ENCODE data around the gene EPHA1. TPM values are rescaled to one million over a fixed set of nuclear protein-coding genes. Genes with fewer than 3 reads are reported as not detected.

Gene EPHA1
- 0.12 and 0.49 TPM in 2 replicates for total RNA-seq
- 0.09 TPM for total RNA-seq (2013)
- polyA plus RNA-seq: 0.39 and 0.50 TPM in 2 replicates
- polyA minus RNA-seq: 0.17 and 0.64 TPM in 2 replicates

- Histone ChIP-seq H3K27ac (ENCODE audit: low read length in 2 of 2) (no peak within 1 kb of the TSS), H2AFZ (ENCODE audit: insufficient read depth, low read depth, low read length, poor library complexity, severe bottlenecking) (peak within 1 kb of the TSS; percentile 57), H4K20me1 (ENCODE audit: control insufficient read depth, insufficient read depth, low read length, poor library complexity, severe bottlenecking) (no peaks in the 10 kb centered on the region), H3K9ac (ENCODE audit: low read length) (peak within 1 kb of the TSS; percentile 55), H3K27me3 (replicated peaks in 1 of 4; ENCODE audit: control extremely low read depth in 1 of 4, control insufficient read depth in 3 of 4, insufficient read depth in 4 of 4, low read length in 3 of 4) (peaks cover 0 to 36% (median 16%) of the 10 kb centered on the region in 4 experiments), H3K4me2 (replicated peaks; ENCODE audit: low read depth, low read length, poor library complexity, severe bottlenecking) (peak within 1 kb of the TSS; percentile 76), H3K4me3 (ENCODE audit: control extremely low read depth in 1 of 5, extremely low read depth in 1 of 5, insufficient read depth in 1 of 5, low read depth in 2 of 5, low read length in 4 of 5) (peak within 1 kb of the TSS in 4 of 5 experiments; percentile 18 to 38 (median 36)), H3K9me3 (ENCODE audit: control extremely low read depth in 1 of 3, control insufficient read depth in 2 of 3, insufficient read depth in 1 of 3, low read length in 2 of 3) (no peaks in the 10 kb centered on the region), H3K4me1 (ENCODE audit: control insufficient read depth in 2 of 2, insufficient read depth in 2 of 2, low read length in 2 of 2) (peaks cover 27 to 29% of the 10 kb centered on the region in 2 donors), H3K36me3 (replicated peaks in 1 of 2; ENCODE audit: control extremely low read depth in 1 of 2, control insufficient read depth in 1 of 2, extremely low read depth in 1 of 2, insufficient read depth in 2 of 2, low read length in 1 of 2) (no peaks in the 10 kb centered on the region), H3K79me2 (ENCODE audit: control insufficient read depth, insufficient read depth, low read length) (no peaks in the 10 kb centered on the region)
- ATAC-seq (ENCODE audit: low read depth): peak; percentile 74
- DNase-seq: peak; percentile 47
- Mint-ChIP-seq H3K9me3 (ENCODE audit: insufficient read depth) (no peaks in the 10 kb centered on the region), H3K27ac (no peak within 1 kb of the TSS), H3K4me1 (peaks cover 29% of the 10 kb centered on the region), H3K27me3 (peaks cover 32% of the 10 kb centered on the region), H3K4me3 (peak within 1 kb of the TSS; percentile 76)
- no peak for TF ChIP-seq EZH2 (IDR thresholded peaks at IDR 0.05; ENCODE audit: borderline replicate concordance, insufficient read depth, low read depth, low read length, poor library complexity, severe bottlenecking)
- TF ChIP-seq, protein P1, sequence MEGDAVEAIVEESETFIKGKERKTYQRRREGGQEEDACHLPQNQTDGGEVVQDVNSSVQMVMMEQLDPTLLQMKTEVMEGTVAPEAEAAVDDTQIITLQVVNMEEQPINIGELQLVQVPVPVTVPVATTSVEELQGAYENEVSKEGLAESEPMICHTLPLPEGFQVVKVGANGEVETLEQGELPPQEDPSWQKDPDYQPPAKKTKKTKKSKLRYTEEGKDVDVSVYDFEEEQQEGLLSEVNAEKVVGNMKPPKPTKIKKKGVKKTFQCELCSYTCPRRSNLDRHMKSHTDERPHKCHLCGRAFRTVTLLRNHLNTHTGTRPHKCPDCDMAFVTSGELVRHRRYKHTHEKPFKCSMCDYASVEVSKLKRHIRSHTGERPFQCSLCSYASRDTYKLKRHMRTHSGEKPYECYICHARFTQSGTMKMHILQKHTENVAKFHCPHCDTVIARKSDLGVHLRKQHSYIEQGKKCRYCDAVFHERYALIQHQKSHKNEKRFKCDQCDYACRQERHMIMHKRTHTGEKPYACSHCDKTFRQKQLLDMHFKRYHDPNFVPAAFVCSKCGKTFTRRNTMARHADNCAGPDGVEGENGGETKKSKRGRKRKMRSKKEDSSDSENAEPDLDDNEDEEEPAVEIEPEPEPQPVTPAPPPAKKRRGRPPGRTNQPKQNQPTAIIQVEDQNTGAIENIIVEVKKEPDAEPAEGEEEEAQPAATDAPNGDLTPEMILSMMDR (IDR thresholded peaks at IDR 0.05): no peak
- intact Hi-C loops (cut with micrococcal nuclease): loop anchor here (2.0 kb wide), 1 partner anchor 28 kb away; the partner anchor contains the start of gene ZYX
- POLR2A ChIA-PET: interaction anchor here (1.0 to 1.4 kb wide), 2 partner anchors 27 to 29 kb away, joined by 3 to 4 read pairs; no protein-coding TSS in a partner anchor
- WGBS (ENCODE audit: insufficient coverage): 12% methylated on average over 20 of the region's 39 CpGs
- CTCF ChIA-PET: interaction anchor here (0.6 to 3.0 kb wide), 4 partner anchors 7 to 168 kb away, joined by 3 to 23 read pairs (median 16); no protein-coding TSS in a partner anchor
These were observed at the start of gene EPHA1 for GRCh38 chr7:143408686-143409561. TSS of gene EPHA1 (minus strand) at chr7:143408856. CDS start at chr7:143408805, 51 bp downstream.

DNA sequence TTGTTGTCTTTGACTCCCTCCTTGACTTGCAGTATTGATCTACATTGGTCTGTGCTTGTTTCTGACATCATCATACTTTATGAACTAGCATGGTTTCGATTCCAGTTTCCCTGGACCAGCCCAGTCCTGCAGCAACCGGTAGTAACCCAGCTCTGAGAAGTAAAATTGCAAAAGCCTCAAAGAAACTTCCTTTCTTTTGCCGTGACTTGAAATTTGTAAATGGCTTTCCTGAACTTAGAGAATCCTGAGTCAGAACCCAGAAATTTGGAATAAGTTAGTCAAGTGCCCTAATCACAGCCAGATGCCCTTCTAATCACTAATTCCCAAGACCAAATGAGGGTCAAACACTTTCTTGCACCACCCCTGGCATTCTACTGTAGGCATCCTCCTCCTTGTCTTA, 49.6 kb upstream of the EPHA1 start:
- H3K79me2 ChIP-seq (ENCODE audit: control insufficient read depth, insufficient read depth, low read length): no peaks in the 10 kb centered on the region
- intact Hi-C loops (cut with micrococcal nuclease): no loop called here
- 76% methylated on average over 3 of the region's 3 CpGs for WGBS (ENCODE audit: insufficient coverage)
- ATAC-seq (ENCODE audit: low read depth) (no peak), DNase-seq (no peak)
- no peaks in the 10 kb centered on the region for H3K27me3 ChIP-seq (replicated peaks in 1 of 4; ENCODE audit: control extremely low read depth in 1 of 4, control insufficient read depth in 3 of 4, insufficient read depth in 4 of 4, low read length in 3 of 4)
- H3K4me1 Mint-ChIP-seq: no peaks in the 10 kb centered on the region
- H3K4me3 ChIP-seq (ENCODE audit: control extremely low read depth in 1 of 5, extremely low read depth in 1 of 5, insufficient read depth in 1 of 5, low read depth in 2 of 5, low read length in 4 of 5): no peak overlapping the region
- H3K27me3 Mint-ChIP-seq: peaks cover 21% of the 10 kb centered on the region
- no peak overlapping the region for H3K9ac ChIP-seq (ENCODE audit: low read length)
- CTCF ChIA-PET: no interaction called here
- H3K9me3 Mint-ChIP-seq (ENCODE audit: insufficient read depth): peaks cover 4% of the 10 kb centered on the region
- H2AFZ ChIP-seq (ENCODE audit: insufficient read depth, low read depth, low read length, poor library complexity, severe bottlenecking): no peak overlapping the region
- TF ChIP-seq EZH2 (IDR thresholded peaks at IDR 0.05; ENCODE audit: borderline replicate concordance, insufficient read depth, low read depth, low read length, poor library complexity, severe bottlenecking): no peak
- TF ChIP-seq, protein P1 (IDR thresholded peaks at IDR 0.05): no peak
- H3K27ac Mint-ChIP-seq: no peak overlapping the region
- H3K4me2 ChIP-seq (replicated peaks; ENCODE audit: low read depth, low read length, poor library complexity, severe bottlenecking): no peak overlapping the region
- H4K20me1 ChIP-seq (ENCODE audit: control insufficient read depth, insufficient read depth, low read length, poor library complexity, severe bottlenecking): no peaks in the 10 kb centered on the region
- H3K36me3 ChIP-seq (replicated peaks in 1 of 2; ENCODE audit: control extremely low read depth in 1 of 2, control insufficient read depth in 1 of 2, extremely low read depth in 1 of 2, insufficient read depth in 2 of 2, low read length in 1 of 2): no peaks in the 10 kb centered on the region
- no peak overlapping the region for H3K27ac ChIP-seq (ENCODE audit: low read length in 2 of 2)
- H3K4me1 ChIP-seq (ENCODE audit: control insufficient read depth in 2 of 2, insufficient read depth in 2 of 2, low read length in 2 of 2): no peaks in the 10 kb centered on the region
- H3K9me3 ChIP-seq (ENCODE audit: control extremely low read depth in 1 of 3, control insufficient read depth in 2 of 3, insufficient read depth in 1 of 3, low read length in 2 of 3): peaks cover 0 to 6% (median 2%) of the 10 kb centered on the region in 3 donors
- H3K4me3 Mint-ChIP-seq: no peak overlapping the region
- POLR2A ChIA-PET: no interaction called here
